KMS-11 (cell line): ENCODE results near the gene CPE.
"Not testable (repeated sequence)": the region's sequence is repeated elsewhere in the genome, so short reads cannot be mapped to it uniquely, and the experiment has no call there.

Source experiments
- H2AFZ ChIP-seq: fragments of 200-600 bp; sonication (generic); 2 replicates; pipeline ENCODE4 v1.6.1; 2016; ENCODE audit warnings: antibody characterized with exemption, mixed run types, low read depth
- H3K27ac ChIP-seq: fragments of 200-600 bp; sonication (generic); 2 replicates; pipeline ENCODE4 v1.6.1; 2016; ENCODE audit warnings: mild to moderate bottlenecking, mixed run types
- H3K27me3 ChIP-seq: fragments of 200-600 bp; sonication (generic); 2 replicates; pipeline ENCODE4 v1.6.1; 2017; ENCODE audit warnings: mild to moderate bottlenecking, low read depth, mixed run types, moderate library complexity; ENCODE audit not compliant: insufficient read depth
- H3K36me3 ChIP-seq: fragments of 200-600 bp; sonication (generic); 2 replicates; pipeline ENCODE4 v1.6.1; 2017; ENCODE audit warnings: mild to moderate bottlenecking, mixed run types; ENCODE audit not compliant: insufficient read depth
- H3K4me1 ChIP-seq: fragments of 200-600 bp; sonication (generic); 2 replicates; pipeline ENCODE4 v1.6.1; 2016; ENCODE audit warnings: mild to moderate bottlenecking, low read depth, mixed run types; ENCODE audit not compliant: poor library complexity, severe bottlenecking
- H3K4me2 ChIP-seq: fragments of 200-600 bp; sonication (generic); 2 replicates; pipeline ENCODE4 v1.7.0; 2016; ENCODE audit warnings: mild to moderate bottlenecking, mixed run types
- H3K4me3 ChIP-seq: fragments of 200-600 bp; sonication (generic); IDR thresholded peaks from 2 replicates; pipeline ENCODE4 v1.6.1; 2017; ENCODE audit warnings: low read depth, low read length, mixed read lengths; ENCODE audit not compliant: insufficient read depth
- H3K79me2 ChIP-seq: fragments of 200-600 bp; sonication (generic); 2 replicates; pipeline ENCODE4 v1.6.1; 2016; ENCODE audit warnings: low read depth, mixed run types; ENCODE audit not compliant: insufficient read depth
- H3K9ac ChIP-seq: fragments of 200-600 bp; sonication (generic); 2 replicates; pipeline ENCODE4 v1.6.1; 2016; ENCODE audit warnings: mild to moderate bottlenecking, mixed run types
- H4K20me1 ChIP-seq: fragments of 200-600 bp; sonication (generic); 2 replicates; pipeline ENCODE4 v1.6.1; 2016; ENCODE audit warnings: mild to moderate bottlenecking, mixed run types; ENCODE audit not compliant: insufficient read depth
- TF ChIP-seq, protein P1 (sequence below): fragments of 200-600 bp; sonication (generic); conservative IDR thresholded peaks from 2 replicates; pipeline ENCODE4 v1.6.1; 2017; ENCODE audit warnings: low read depth, mild to moderate bottlenecking, antibody characterized with exemption, low read length, moderate library complexity, mixed read lengths

CPE gene

DNA sequence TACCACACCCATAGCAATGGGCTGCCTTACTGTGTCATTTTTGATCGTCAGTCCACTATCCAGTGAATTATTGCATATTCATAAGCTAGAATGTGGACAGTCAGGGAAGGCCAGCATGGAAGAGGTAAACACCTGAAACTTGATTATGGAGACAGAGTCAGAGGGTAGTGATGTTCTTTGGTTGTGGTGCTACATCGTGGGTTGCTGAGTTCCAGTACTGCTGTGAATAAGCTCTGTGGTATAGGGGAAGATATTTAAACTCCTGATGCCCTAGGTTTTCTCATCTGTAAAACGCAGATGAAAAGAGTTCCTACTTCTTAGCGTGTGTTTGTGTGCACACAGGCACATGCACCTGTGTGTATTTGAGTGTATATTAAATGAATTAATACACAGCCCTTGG, 69.9 kb downstream of the CPE start:
- Histone ChIP-seq H3K27ac (no peak overlapping the region), H2AFZ (no peak overlapping the region), H3K36me3 (no peaks in the 10 kb centered on the region), H4K20me1 (no peaks in the 10 kb centered on the region), H3K4me2 (no peak overlapping the region), H3K4me3 (no peak overlapping the region), H3K27me3 (no peaks in the 10 kb centered on the region), H3K79me2 (no peaks in the 10 kb centered on the region), H3K4me1 (peaks cover 2% of the 10 kb centered on the region), H3K9ac (no peak overlapping the region)
- TF ChIP-seq, protein P1, sequence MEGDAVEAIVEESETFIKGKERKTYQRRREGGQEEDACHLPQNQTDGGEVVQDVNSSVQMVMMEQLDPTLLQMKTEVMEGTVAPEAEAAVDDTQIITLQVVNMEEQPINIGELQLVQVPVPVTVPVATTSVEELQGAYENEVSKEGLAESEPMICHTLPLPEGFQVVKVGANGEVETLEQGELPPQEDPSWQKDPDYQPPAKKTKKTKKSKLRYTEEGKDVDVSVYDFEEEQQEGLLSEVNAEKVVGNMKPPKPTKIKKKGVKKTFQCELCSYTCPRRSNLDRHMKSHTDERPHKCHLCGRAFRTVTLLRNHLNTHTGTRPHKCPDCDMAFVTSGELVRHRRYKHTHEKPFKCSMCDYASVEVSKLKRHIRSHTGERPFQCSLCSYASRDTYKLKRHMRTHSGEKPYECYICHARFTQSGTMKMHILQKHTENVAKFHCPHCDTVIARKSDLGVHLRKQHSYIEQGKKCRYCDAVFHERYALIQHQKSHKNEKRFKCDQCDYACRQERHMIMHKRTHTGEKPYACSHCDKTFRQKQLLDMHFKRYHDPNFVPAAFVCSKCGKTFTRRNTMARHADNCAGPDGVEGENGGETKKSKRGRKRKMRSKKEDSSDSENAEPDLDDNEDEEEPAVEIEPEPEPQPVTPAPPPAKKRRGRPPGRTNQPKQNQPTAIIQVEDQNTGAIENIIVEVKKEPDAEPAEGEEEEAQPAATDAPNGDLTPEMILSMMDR = no peak

DNA sequence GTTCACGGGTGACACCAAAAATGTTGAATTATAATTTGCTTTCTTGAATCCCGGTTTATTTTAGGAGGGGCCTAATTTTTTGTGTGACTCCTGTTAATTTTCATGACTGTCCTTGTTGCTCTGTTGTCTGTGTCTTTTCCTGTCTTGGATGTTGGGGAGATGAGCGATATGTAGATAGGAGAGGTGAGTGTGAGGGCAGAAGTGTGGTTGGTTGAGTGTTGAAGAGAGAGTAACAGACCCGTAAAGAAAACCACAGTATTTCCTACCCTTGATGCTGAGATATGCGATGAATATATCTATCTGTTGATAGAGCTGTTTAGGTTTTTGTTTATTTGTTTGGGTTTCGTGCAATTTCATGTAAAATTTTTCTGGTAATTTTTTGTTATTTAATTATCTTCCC, 70.5 kb downstream of the CPE start:
- Histone ChIP-seq H3K4me2 (no peak overlapping the region), H4K20me1 (no peaks in the 10 kb centered on the region), H3K79me2 (no peaks in the 10 kb centered on the region), H2AFZ (no peak overlapping the region), H3K4me3 (no peak overlapping the region), H3K27ac (no peak overlapping the region), H3K27me3 (no peaks in the 10 kb centered on the region), H3K9ac (no peak overlapping the region), H3K36me3 (no peaks in the 10 kb centered on the region), H3K4me1 (no peaks in the 10 kb centered on the region)
- TF ChIP-seq, protein P1 = no peak

DNA sequence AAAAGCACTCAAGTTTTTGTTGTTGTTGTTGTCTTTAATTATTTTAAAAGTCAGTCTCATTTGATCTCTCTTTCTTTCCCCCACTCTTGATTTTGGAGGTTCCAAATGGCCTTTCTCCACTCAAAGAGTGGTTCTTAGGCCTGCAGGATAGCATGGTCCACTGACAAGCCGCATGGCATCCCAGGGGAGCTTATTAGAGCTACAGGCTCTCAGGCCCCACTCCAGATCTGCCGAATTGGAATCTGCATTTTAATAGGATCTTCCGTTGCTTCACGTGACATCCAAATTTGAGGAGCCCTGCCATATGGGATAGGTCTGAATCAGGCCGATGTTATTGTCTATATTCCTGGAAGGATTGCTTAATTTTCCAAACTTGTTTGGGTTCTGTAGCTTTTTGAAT, 72.1 kb downstream of the CPE start:
- Histone ChIP-seq H3K4me1 (no peaks in the 10 kb centered on the region), H4K20me1 (no peaks in the 10 kb centered on the region), H2AFZ (no peak overlapping the region), H3K4me2 (no peak overlapping the region), H3K9ac (no peak overlapping the region), H3K27me3 (no peaks in the 10 kb centered on the region), H3K79me2 (no peaks in the 10 kb centered on the region), H3K27ac (no peak overlapping the region), H3K4me3 (no peak overlapping the region), H3K36me3 (no peaks in the 10 kb centered on the region)
- TF ChIP-seq, protein P1 = no peak

DNA sequence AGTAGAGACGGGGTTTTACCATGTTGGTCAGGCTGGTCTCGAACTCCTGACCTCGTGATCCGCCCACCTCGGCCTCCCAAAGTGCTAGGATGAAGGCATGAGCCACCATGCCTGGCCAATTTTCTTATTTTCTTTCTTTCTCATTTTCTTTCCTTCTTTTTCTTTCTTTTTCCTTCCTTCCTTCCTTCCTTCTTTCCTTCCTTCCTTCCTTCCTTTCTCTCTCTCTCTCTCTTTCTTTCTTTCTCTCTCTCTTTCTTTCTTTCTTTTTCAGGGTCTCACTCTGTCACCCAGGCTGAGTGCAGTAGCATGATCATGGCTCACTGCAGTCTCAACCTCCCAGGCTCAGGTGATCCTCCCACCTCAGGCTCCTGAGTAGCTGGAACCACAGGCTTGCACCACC, 74.3 kb downstream of the CPE start:
- not testable (repeated sequence) for H3K27ac ChIP-seq, H4K20me1 ChIP-seq, H2AFZ ChIP-seq, H3K79me2 ChIP-seq, H3K27me3 ChIP-seq, H3K9ac ChIP-seq, H3K4me1 ChIP-seq, H3K4me3 ChIP-seq, H3K36me3 ChIP-seq, H3K4me2 ChIP-seq

DNA sequence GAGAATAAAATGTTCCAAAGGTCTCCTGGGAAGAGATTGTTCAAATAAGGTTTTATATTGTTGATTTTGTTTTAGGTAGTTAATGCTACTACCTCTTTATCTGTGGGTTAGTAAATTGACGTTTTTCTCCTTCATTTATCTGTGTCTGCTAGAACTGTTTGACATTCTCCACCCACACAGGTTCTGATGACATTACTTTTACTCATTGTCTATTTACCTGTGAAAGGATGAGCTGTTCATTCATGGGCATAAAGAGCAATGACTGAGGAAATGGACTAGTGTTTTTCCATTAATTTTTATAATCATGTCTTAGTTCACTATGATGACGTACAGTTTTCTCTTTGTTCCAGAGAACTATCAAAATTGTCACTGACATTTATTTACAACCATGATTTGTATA, 75.6 kb downstream of the CPE start:
- Histone ChIP-seq H3K4me3 (no peak overlapping the region), H3K9ac (no peak overlapping the region), H3K79me2 (no peaks in the 10 kb centered on the region), H4K20me1 (no peaks in the 10 kb centered on the region), H3K4me1 (no peaks in the 10 kb centered on the region), H3K4me2 (no peak overlapping the region), H3K36me3 (no peaks in the 10 kb centered on the region), H3K27ac (no peak overlapping the region), H2AFZ (no peak overlapping the region), H3K27me3 (no peaks in the 10 kb centered on the region)
- TF ChIP-seq, protein P1 = no peak
